K562 (cell line): ENCODE data around the gene RNF126. TPM values are rescaled to one million over a fixed set of nuclear protein-coding genes. Genes with fewer than 3 reads are reported as not detected.

Experiments
- CBX3 ChIP-seq, 2 experiments: IDR thresholded peaks; 1 replicate in 1 of 2; 2 replicates in 1 of 2; pipeline ENCODE4 v1.6.1; 2012; ENCODE audit warnings: inconsistent platforms in 2 of 2, low read length in 2 of 2, borderline replicate concordance in 1 of 2, control low read depth in 1 of 2
- HDAC8 ChIP-seq: fragments of 450-650 bp; IDR thresholded peaks from 2 replicates; pipeline ENCODE4 v1.6.1; 2016; ENCODE audit warnings: mild to moderate bottlenecking, missing genetic modification characterization, moderate library complexity, missing compliant biosample characterization
- HNRNPH1 ChIP-seq: fragments of 200-400 bp; formaldehyde crosslinking; optimal IDR thresholded peaks from 2 replicates; pipeline ENCODE3; 2017; ENCODE audit warnings: low read depth, mild to moderate bottlenecking, low read length, moderate library complexity
- PKNOX1 ChIP-seq: fragments of 450-650 bp; IDR thresholded peaks from 2 replicates; pipeline ENCODE4 v1.6.1; 2016
- RFX1 ChIP-seq: fragments of 450-650 bp; IDR thresholded peaks from 2 replicates; pipeline ENCODE4 v1.6.1; 2016; ENCODE audit warnings: mild to moderate bottlenecking, moderate library complexity
- ZBTB33 ChIP-seq: sonication (generic); formaldehyde crosslinking; IDR thresholded peaks from 2 replicates; pipeline ENCODE4 v1.8.1; 2023; ENCODE audit warnings: mild to moderate bottlenecking, missing genetic modification reagents
- ZKSCAN3 ChIP-seq: fragments of 250-450 bp; sonication (Bioruptor Pico); IDR thresholded peaks from 2 replicates; pipeline ENCODE4 v1.4.0; 2020
- polyA plus RNA-seq, 8 experiments: library from polyadenylated mRNA; depleted of rRNA in 4 of 8; stranded (reverse) in 5 of 8; unstranded in 3 of 8; fragments of >200 nt; fragmentation: Nextera tagmentation in 2 of 8; fragmentation: Illumina TruSeq in 1 of 8; extraction: Ambion mirVana in 2 of 8; extraction: Trizol in 1 of 8; gene quantifications; 2 replicates each; pipeline versions ENCODE4 v1.2.1 to v1.2.3, GENCODE V29; 2011 to 2014; ENCODE audit warnings: inconsistent platforms in 1 of 8, missing spikeins in 1 of 8
- total RNA-seq, 7 experiments: library from RNA; depleted of rRNA in 6 of 7; stranded (reverse); fragments of >200 nt in 6 of 7; fragmentation: Illumina TruSeq in 2 of 7; extraction: Trizol in 2 of 7; gene quantifications; 2 replicates each; pipeline versions ENCODE4 v1.2.1 to v1.2.3, GENCODE V29; 2011 to 2021; ENCODE audit warnings: low replicate concordance in 1 of 7

RNF126 gene
- total and polyA plus RNA-seq, 9 of the 15 experiments (the other 6 are each of a cell fraction or from before 2014, with no cell fraction given): 0.27 to 101 (median 12.3) TPM

GRCh38 chr19:677201-677600, 14.2 kb upstream of the RNF126 start (continued):
- TF ChIP-seq CBX3 (IDR thresholded peaks at IDR 0.05; ENCODE audit: borderline replicate concordance in 1 of 2, low read length in 2 of 2) (no peak), RFX1 (no peak), HDAC8 (tag) (no peak), ZBTB33 (CRISPR knock-in tag) (0 out of 2 replicates have a peak, but pooled peaks have one; percentile 31), PKNOX1 (no peak), ZKSCAN3 (CRISPR knock-in tag) (no peak), HNRNPH1 (no peak)
